ENCODE results near the gene NAT16.

DNA sequence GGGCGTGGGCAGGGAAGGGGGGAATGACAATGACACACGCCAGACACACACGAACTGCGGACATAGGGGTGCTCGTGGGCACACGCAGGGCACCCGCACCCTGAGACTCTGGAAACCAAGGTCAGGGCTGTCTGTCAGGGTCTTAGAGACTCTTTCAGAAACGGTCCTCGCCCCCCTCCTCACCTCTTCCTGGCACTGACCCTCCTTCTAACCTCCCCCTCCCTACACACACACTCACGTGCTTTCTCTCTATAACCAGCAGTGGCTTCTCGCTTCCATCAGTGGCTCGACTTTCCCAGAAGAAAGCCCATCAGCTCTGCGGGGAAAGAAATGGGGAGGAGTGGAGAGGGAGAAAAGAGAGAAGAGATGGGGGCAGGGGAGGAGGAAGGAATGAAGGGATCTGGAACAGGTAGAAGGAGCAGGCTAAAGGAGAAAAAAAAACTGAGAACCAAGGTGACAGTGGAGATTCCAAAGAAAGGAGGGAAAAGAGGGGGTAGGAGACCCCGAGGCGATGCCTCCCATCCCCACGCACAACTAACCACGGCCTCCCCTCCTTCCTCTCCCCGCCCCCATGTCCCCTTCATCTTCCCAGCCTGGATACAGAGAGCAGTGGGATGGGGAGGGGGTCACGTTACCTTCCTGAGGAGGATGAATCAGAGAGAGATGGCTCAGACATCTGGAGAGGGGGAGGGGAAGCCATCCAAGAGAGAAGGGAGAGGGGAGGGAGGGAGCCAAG lies 13.0 kb downstream of the NAT16 start:
- TF ChIP-seq CTCF (IDR thresholded peaks at IDR 0.05), result no peak
- TF ChIP-seq POLR2A (IDR thresholded peaks at IDR 0.05), result no peak
